Transverse colon (tissue), 3 donors: ENCODE data around the gene LSM7.

Experiments
- CTCF ChIP-seq, 5 experiments: fragments of 200-600 bp in 3 of 5; fragments of 450-650 bp in 2 of 5; sonication (generic) in 3 of 5; IDR thresholded peaks; 1 replicate in 2 of 5; 2 replicates in 3 of 5; pipeline ENCODE4 v1.5.1; 2016 to 2017; ENCODE audit warnings: antibody characterized with exemption in 5 of 5, inconsistent platforms in 3 of 5, mild to moderate bottlenecking in 2 of 5, moderate library complexity in 1 of 5
- EP300 ChIP-seq: sonication (generic); formaldehyde crosslinking; IDR thresholded peaks from one replicate; pipeline ENCODE4 v1.6.1; 2017; ENCODE audit warnings: antibody characterized with exemption, low read depth
- POLR2A ChIP-seq: fragments of 450-650 bp; IDR thresholded peaks from one replicate; pipeline ENCODE4 v1.6.1; 2016; ENCODE audit warnings: antibody characterized with exemption, mild to moderate bottlenecking, moderate library complexity

GRCh38 chr19:2306281-2306806 lies 22.0 kb downstream of the LSM7 start:
- no peak for TF ChIP-seq EP300
- no peak for TF ChIP-seq CTCF (IDR thresholded peaks at IDR 0.05)
- no peak for TF ChIP-seq POLR2A
